Neural cell (in vitro differentiated cells): ENCODE measurements around the gene DAND5. TPM values are rescaled to one million over a fixed set of nuclear protein-coding genes. Genes with fewer than 3 reads are reported as not detected.

Source experiments
- H2AFZ ChIP-seq: fragments of 200-600, 300-800 bp; sonication (generic), shearing (Covaris generic); 2 replicates; pipeline ENCODE4 v1.6.0; 2014; ENCODE audit warnings: low read depth, mild to moderate bottlenecking, antibody characterized with exemption, low read length, moderate library complexity
- H3F3A ChIP-seq: fragments of 200-600 bp; shearing (Covaris generic); 2 replicates; pipeline ENCODE4 v1.6.1; 2016; ENCODE audit warnings: mild to moderate bottlenecking, moderate library complexity, mixed read lengths, antibody characterized with exemption, low read length; ENCODE audit not compliant: insufficient read depth, poor library complexity, severe bottlenecking
- H3K27ac ChIP-seq: fragments of 200-600, 300-800 bp; sonication (generic), shearing (Covaris generic); 2 replicates; pipeline ENCODE4 v1.5.1; 2014; ENCODE audit warnings: mild to moderate bottlenecking, low read length, moderate library complexity
- H3K27me3 ChIP-seq: fragments of 300-800, 200-600 bp; sonication (generic), shearing (Covaris generic); 2 replicates; pipeline ENCODE4 v1.6.0; 2014; ENCODE audit warnings: mild to moderate bottlenecking, low read depth, low read length, moderate library complexity; ENCODE audit not compliant: insufficient read depth
- H3K36me3 ChIP-seq: fragments of 300-800, 200-600 bp; sonication (generic), shearing (Covaris generic); 2 replicates; pipeline ENCODE4 v1.5.1; 2014; ENCODE audit warnings: mild to moderate bottlenecking, antibody characterized with exemption, low read length, moderate library complexity; ENCODE audit not compliant: insufficient read depth
- H3K4me2 ChIP-seq: fragments of 300-800, 200-600 bp; sonication (generic), shearing (Covaris generic); 2 replicates; pipeline ENCODE4 v1.6.0; 2014; ENCODE audit warnings: mild to moderate bottlenecking, low read length
- H3K4me3 ChIP-seq: fragments of 300-800, 200-600 bp; sonication (generic), shearing (Covaris generic); 2 replicates; pipeline ENCODE4 v1.5.1; 2014; ENCODE audit warnings: mild to moderate bottlenecking, low read length, moderate library complexity
- H3K79me2 ChIP-seq: fragments of 200-600 bp; shearing (Covaris generic); replicated peaks from 2 replicates; pipeline ENCODE4 v1.6.0; 2014; ENCODE audit warnings: mild to moderate bottlenecking, low read length, moderate library complexity; ENCODE audit not compliant: insufficient read depth
- H3K9ac ChIP-seq: fragments of 300-800, 200-600 bp; sonication (generic), shearing (Covaris generic); 2 replicates; pipeline ENCODE4 v1.6.1; 2016; ENCODE audit warnings: mild to moderate bottlenecking, low read length, mixed read lengths
- H3K9me2 ChIP-seq: fragments of 200-600 bp; shearing (Covaris generic); 2 replicates; pipeline ENCODE4 v1.6.1; 2016; ENCODE audit warnings: mild to moderate bottlenecking, low read length, mixed read lengths; ENCODE audit not compliant: insufficient read depth
- H3K9me3 ChIP-seq: fragments of 200-600, 300-800 bp; sonication (generic), shearing (Covaris generic); 2 replicates; pipeline ENCODE4 v1.6.1; 2016; ENCODE audit warnings: mild to moderate bottlenecking, mixed run types, low read length, moderate library complexity, mixed read lengths
- H4K20me1 ChIP-seq: fragments of 200-600 bp; shearing (Covaris generic); 2 replicates; pipeline ENCODE4 v1.6.1; 2016; ENCODE audit warnings: mild to moderate bottlenecking, mixed run types; ENCODE audit not compliant: insufficient read depth
- CTCF ChIP-seq: fragments of 450-650 bp; IDR thresholded peaks from 2 replicates; pipeline ENCODE4 v1.5.1; 2014; ENCODE audit warnings: antibody characterized with exemption, mild to moderate bottlenecking, moderate library complexity; ENCODE audit not compliant: poor library complexity, severe bottlenecking
- EP300 ChIP-seq: fragments of 450-650 bp; conservative IDR thresholded peaks from 2 replicates; pipeline ENCODE4 v1.6.1; 2014; ENCODE audit warnings: antibody characterized with exemption, mild to moderate bottlenecking, moderate library complexity; ENCODE audit not compliant: poor library complexity, severe bottlenecking
- EZH2 ChIP-seq: fragments of 200-600, 300-800 bp; shearing (Covaris generic), sonication (generic); IDR thresholded peaks from 2 replicates; pipeline ENCODE4 v1.6.1; 2014; ENCODE audit warnings: antibody characterized with exemption, low read length, borderline replicate concordance, mild to moderate bottlenecking; ENCODE audit not compliant: insufficient read depth, poor library complexity, severe bottlenecking
- MXI1 ChIP-seq: fragments of 450-650 bp; conservative IDR thresholded peaks from 2 replicates; pipeline ENCODE4 v1.6.1; 2014; ENCODE audit warnings: antibody characterized with exemption, mild to moderate bottlenecking; ENCODE audit not compliant: poor library complexity, severe bottlenecking
- POLR2AphosphoS5 ChIP-seq: IDR thresholded peaks from 2 replicates; pipeline ENCODE4 v1.6.1; 2012
- RAD21 ChIP-seq: fragments of 450-650 bp; conservative IDR thresholded peaks from 2 replicates; pipeline ENCODE4 v1.6.1; 2014; ENCODE audit warnings: antibody characterized with exemption, mild to moderate bottlenecking, moderate library complexity
- REST ChIP-seq: IDR thresholded peaks from 2 replicates; pipeline ENCODE4 v1.6.1; 2012; ENCODE audit warnings: borderline replicate concordance
- SMC3 ChIP-seq: fragments of 450-650 bp; conservative IDR thresholded peaks from 2 replicates; pipeline ENCODE4 v1.6.1; 2014; ENCODE audit warnings: antibody characterized with exemption, mild to moderate bottlenecking, moderate library complexity; ENCODE audit not compliant: poor library complexity
- TAF1 ChIP-seq: IDR thresholded peaks from 2 replicates; pipeline ENCODE4 v1.6.1; 2012; ENCODE audit warnings: low read depth
- polyA plus RNA-seq: library from polyadenylated mRNA; depleted of rRNA; stranded (reverse); fragments of >200 nt; gene quantifications from 2 replicates; pipeline ENCODE4 v1.2.3, GENCODE V29; 2014

The DAND5 gene
- polyA plus RNA-seq, 1 donor from 2014 or later: not detected

- Histone ChIP-seq H3K27me3 (peaks cover 97% of the 10 kb centered on the region), H3K4me2 (no peak overlapping the region), H3K9me2 (no peaks in the 10 kb centered on the region), H3K79me2 (no peaks in the 10 kb centered on the region), H3F3A (no peaks in the 10 kb centered on the region), H3K9me3 (no peaks in the 10 kb centered on the region), H4K20me1 (no peaks in the 10 kb centered on the region), H3K27ac (no peak overlapping the region), H3K9ac (no peak overlapping the region), H3K4me3 (no peak overlapping the region), H2AFZ (no peak overlapping the region), H3K36me3 (no peaks in the 10 kb centered on the region)
- no peak for TF ChIP-seq MXI1
- TF ChIP-seq EP300: no peak
- no peak for TF ChIP-seq POLR2AphosphoS5
- no peak for TF ChIP-seq EZH2
- no peak for TF ChIP-seq SMC3
- no peak for TF ChIP-seq REST
- TF ChIP-seq CTCF: no peak
- no peak for TF ChIP-seq TAF1
- TF ChIP-seq RAD21: no peak
Observed at GRCh38 chr19:13007292-13008045, 38.1 kb downstream of the DAND5 start.

GRCh38 chr19:13008926-13009787 lies 39.8 kb downstream of the DAND5 start:
- Histone ChIP-seq H3K27me3 (peaks cover 97% of the 10 kb centered on the region), H2AFZ (no peak overlapping the region), H3K4me2 (no peak overlapping the region), H3F3A (no peaks in the 10 kb centered on the region), H3K9me2 (no peaks in the 10 kb centered on the region), H3K79me2 (no peaks in the 10 kb centered on the region), H3K36me3 (no peaks in the 10 kb centered on the region), H4K20me1 (no peaks in the 10 kb centered on the region), H3K9me3 (no peaks in the 10 kb centered on the region), H3K9ac (no peak overlapping the region), H3K4me3 (no peak overlapping the region), H3K27ac (no peak overlapping the region)
- peak; percentile 18 for TF ChIP-seq POLR2AphosphoS5
- TF ChIP-seq EP300: no peak
